HL-60/S4 treated with phorbol 12-myristate 13-acetate at 8.2 ng/mL for 4 days and 3 days (cell line): ENCODE data around the gene C2CD4D.
"Not testable (repeated sequence)": the region's sequence is repeated elsewhere in the genome, so short reads cannot be mapped to it uniquely, and the experiment has no call there.

ENCODE experiments used
- in situ Hi-C: fragments of 300-500 bp; cut with MboI; formaldehyde crosslinking; loops from 2 replicates; pipeline ENCODE4 v1.15.0; 2022; ENCODE audit warnings: low sequenced_read_pairs

C2CD4D gene

DNA sequence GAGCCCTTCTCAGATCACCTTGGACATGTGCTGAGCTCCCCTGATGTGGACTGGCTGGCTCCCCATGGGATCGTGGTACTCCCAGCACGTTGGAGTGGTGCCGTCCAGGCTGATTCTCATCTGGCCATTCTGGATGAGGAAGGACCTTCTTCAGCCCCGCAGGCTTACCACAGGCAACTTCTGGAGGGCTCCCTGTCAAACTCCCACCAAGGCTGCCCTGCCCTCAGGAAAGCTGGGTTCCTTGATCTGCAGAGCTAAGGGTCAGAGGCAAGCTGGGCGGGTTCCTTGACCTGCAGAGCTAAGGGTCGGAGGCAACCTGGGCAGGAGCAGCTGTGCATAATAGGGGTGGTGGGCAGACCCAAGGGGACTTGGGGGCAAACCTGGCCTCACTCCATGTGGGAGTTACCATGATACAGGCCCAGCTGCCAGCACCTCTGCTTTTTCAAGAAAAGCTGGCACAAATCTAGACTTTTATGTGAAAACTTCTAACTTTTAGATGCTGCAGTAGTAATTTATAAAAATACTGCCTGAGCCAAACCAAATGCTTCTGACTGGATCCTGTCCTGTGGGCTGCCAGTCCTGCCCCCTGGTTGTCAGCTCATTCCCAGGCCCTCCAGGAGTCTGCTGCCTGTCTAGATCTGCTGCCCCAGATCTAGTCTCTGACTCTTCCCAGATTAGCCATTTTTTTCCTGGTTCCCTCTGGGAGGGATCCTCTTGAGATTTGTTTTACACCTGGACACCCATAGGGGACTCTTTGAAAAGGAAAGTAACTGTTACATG is 19.5 kb upstream of the C2CD4D start:
- in situ Hi-C loops: no loop called here

GRCh38 chr1:151858030-151858746 is 18.6 kb upstream of the C2CD4D start:
- in situ Hi-C loops: no loop called here

GRCh38 chr1:151855933-151856332 is 16.3 kb upstream of the C2CD4D start:
- in situ Hi-C loops: no loop called here

- in situ Hi-C loops: not testable (repeated sequence)
Measured at GRCh38 chr1:151855516-151855915, 15.9 kb upstream of the C2CD4D start.

DNA sequence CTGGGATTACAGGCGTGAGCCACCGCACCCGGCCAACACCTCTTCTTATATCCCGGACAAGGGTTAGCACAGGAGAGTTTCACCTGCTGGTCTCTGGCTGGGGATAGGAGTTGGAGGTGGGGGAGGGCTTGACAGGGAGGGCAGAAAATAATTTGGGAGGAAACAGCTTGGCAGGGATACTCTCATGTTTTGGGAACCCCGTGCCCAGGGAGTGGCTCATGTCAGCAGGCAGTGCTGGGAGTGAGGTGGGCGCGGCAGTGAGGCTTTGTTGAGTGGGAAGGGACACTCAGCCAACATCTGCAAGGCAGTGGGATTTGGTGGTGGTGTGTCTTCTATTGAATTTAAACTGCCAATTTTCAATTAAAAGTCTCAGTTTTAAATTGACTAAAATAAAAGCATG is 15.0 kb upstream of the C2CD4D start:
- in situ Hi-C loops: no loop called here

DNA sequence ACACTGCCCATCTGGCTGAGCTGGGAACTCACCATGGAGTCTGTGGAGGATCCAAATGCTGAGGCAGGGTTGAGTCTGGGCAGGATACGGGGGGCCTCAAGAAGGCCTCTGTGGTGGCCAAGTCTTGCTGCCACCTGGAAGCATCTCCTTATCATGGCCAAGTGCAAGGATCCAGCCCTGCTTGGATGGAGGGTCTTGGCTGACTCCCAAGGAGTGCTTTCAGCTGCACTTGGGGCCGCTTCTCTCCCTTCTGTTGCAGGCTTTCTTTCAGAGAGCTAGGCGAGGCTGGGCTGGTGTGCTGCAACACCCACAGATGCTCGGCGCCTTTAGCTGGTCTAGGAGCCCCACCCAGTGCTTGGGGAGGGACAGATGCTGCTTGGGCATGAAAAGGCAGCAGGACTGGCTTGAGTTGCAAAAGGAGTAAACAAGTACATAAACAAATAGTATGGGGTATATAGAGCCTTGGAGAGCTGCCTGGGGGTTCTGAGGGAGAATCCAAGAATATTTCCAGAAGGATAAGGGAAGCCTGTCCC is 13.9 kb upstream of the C2CD4D start, which contains the start of gene THEM5:
TSS of gene THEM5 (minus strand) at position 302 of the 533 bp plus-strand sequence. CDS start at position 155, 147 bp downstream.
- in situ Hi-C loops: no loop called here

- in situ Hi-C loops: no loop called here
Measured at GRCh38 chr1:151852733-151853132, 13.1 kb upstream of the C2CD4D start.

DNA sequence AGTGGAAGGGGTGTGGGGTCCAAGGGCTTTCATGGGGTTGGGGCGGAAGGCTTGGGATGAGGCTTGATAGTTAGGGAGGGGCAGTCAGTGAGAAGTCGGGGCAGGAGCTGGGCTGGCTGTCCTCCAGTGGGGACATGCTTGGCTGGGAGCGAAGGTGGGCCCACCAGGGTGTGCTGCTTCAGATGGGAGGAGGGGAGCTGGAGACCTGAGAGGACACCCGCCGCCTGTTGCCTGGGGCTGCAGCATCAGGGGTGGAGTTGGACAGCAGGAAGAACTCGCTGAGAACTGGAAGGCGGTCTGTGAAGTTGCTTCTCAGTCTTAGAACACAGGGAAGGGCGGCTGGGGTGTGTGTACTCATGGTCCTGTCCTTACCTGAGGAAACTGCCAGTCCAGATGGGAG is 12.3 kb upstream of the C2CD4D start:
- in situ Hi-C loops: no loop called here

DNA sequence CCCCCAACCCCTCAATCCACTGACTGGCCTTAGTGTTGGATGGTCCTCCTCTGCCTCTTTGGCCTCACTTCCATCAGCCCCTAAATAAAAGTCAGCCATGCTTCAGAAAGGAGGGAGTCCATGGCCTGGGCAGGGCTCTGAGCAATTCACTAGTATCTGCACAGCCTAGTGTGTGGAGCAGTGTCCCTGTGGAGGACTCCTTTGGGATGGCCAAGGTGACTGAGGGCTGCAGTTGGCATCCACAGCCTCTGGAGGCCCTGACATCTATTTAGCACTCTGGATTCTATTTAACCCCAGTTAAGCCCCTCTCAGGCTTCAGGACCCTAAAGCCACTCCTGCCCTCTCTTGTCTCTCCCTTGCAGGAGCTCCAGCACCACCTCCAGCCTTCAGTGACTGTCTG is 10.3 kb upstream of the C2CD4D start:
- in situ Hi-C loops: loop anchor here (25.0 kb wide), 1 partner anchor 313 kb away; the partner anchor contains the start of gene TUFT1

- in situ Hi-C loops: loop anchor here (25.0 kb wide), 1 partner anchor 312 kb away; the partner anchor contains the start of gene TUFT1
Measured at GRCh38 chr1:151849126-151849525, 9.5 kb upstream of the C2CD4D start.

GRCh38 chr1:151847867-151848596 is 8.4 kb upstream of the C2CD4D start:
- in situ Hi-C loops: loop anchor here (25.0 kb wide), 1 partner anchor 311 kb away; the partner anchor contains the start of gene TUFT1

DNA sequence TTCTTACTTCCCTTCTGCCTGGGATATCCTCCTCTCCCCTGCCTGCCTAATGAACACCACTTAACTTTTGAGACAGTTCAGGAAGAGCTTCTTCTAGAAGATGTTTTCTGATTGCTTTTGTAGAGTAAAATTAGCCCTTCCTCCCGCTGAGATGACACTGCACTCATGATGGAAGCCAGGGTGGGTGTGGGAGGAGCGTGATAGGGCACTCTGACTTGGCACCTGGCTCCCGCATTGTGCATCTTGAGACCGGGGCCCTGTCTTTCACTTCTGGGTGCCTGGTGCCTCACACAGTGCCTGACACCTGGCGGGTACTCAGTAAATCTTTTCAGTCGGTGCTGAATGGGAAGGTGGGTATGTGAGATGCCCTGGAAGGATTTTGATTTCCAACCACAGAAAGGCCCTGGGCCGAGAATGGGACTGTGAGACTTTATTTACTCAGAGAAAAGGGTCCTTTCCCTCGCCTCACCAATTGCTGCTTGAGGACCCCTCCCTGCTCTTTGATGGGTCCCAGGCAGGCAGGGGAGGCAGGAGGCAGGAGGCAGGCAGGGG is 7.1 kb upstream of the C2CD4D start:
- in situ Hi-C loops: loop anchor here (25.0 kb wide), 1 partner anchor 309 kb away; the partner anchor contains the start of gene TUFT1

DNA sequence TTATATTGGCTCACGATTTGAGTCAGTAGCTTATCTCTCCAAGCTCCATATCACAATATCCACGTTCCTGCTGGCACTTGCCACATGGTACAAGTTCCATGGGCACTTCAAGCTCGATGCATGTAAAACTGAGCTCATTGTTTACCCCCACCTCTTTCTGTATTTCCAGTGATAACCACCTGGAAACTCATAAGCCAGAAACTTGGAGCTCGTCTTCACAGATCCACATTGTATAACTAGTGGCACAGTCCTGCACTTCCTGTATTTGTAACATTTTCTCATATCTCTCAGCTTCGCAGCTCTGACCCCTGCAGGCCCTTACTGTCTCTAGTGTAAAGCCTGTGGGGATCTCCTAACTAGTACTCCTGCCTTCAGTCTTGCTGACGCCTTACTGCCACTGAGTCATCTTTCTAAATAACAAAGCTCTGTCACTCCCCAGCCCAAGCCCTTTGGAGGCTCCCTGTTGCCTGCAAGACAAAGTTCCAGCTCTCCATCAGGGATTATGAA is 6.5 kb upstream of the C2CD4D start:
- in situ Hi-C loops: loop anchor here (25.0 kb wide), 1 partner anchor 309 kb away; the partner anchor contains the start of gene TUFT1

DNA sequence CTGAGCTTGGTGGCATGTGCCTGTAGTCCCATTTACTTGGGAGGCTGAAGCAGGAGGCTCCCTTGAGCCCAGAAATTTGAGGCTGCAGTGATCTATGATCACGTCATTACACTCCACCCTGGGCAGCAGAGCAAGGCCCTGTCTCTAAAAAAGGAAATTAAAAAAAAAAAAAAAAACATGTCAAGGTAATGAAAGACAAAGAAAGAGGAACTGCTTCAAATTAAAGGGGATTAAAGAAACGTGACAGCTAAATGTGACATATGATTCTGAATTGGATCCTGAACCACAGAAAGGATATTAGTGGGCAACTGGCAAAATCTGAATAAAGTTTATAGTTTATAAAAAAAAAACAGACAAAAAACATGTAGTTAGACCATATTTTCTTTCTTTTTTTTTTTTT is 3.8 kb upstream of the C2CD4D start:
- in situ Hi-C loops: loop anchor here (25.0 kb wide), 1 partner anchor 306 kb away; the partner anchor contains the start of gene TUFT1

DNA sequence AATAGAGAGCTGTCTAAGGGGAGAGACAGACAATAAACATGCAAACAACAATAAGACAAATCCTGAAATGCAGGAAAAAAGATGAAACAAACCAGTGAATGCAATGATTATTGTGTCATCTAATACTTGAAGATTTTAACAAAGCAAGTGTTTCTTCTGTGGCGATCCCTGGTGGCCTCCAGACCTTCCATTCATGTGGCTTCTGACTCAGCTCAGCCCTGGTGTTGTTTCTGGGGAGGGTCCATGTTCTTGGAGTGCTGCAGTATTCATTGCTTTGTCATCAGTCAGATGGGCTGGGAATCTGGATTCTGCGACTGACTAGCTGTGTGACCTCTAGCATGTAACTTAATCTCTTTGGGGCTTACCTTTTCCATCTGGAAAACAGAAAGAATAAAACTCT is 1.5 kb upstream of the C2CD4D start:
- in situ Hi-C loops: loop anchor here (25.0 kb wide), 1 partner anchor 304 kb away; the partner anchor contains the start of gene TUFT1

- in situ Hi-C loops: loop anchor here (25.0 kb wide), 1 partner anchor 303 kb away; the partner anchor contains the start of gene TUFT1
Measured at GRCh38 chr1:151840421-151840820, 801 bp upstream of the C2CD4D start.

DNA sequence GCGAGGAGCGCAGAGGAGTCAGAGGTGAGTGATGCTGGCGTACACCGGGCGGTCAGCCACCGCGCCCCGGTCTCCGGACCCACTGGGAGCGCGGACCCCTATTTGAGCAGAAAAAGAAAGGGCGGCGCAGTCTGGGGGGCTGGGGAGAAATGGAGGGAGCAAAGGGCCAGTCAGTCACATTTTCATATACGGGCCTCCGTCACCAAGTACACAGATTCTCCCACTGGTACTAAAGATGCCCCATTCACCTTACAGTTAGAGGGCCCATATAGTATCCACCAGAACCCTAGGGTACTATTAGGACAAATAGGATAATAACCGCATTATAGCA is 573 bp downstream of the C2CD4D start:
- in situ Hi-C loops: loop anchor here (25.0 kb wide), 1 partner anchor 302 kb away; the partner anchor contains the start of gene TUFT1

GRCh38 chr1:151838222-151839081 is 1.2 kb downstream of the C2CD4D start:
- in situ Hi-C loops: loop anchor here (25.0 kb wide), 1 partner anchor 301 kb away; the partner anchor contains the start of gene TUFT1

DNA sequence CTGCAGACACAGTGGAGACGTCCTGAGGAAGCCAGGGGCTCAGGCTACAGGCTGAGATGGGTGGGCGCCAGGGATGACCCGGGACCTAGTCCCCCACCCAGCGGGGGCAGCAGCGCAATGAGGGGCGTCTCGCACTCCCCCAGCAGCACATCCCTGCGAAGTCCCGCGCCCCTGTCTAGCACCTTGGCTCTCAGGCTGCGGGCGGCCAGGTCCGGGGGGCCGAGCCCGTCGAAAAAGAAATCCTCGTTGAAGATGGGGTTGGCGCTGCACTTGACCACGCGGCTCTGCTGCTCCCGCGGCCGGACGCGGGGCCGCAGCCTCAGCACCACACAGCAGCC is 1.8 kb downstream of the C2CD4D start:
- in situ Hi-C loops: loop anchor here (25.0 kb wide), 1 partner anchor 301 kb away; the partner anchor contains the start of gene TUFT1
